Activated CD8-positive, alpha-beta memory T cell treated with anti-CD3 and anti-CD28 coated beads for 24 hours (primary cell): Measurements from ENCODE around the gene RMRP.
A peak's percentile ranks its signal among the peaks of the same experiment; 100 is the strongest.

Experiments
- DNase-seq: peaks from one replicate; pipeline ENCODE4 v3.0.0-alpha.2; 2020

RMRP gene

GRCh38 chr9:35657546-35658136 lies at the start of gene RMRP:
TSS of gene RMRP (minus strand) at chr9:35658019.
- peak; percentile 94 for DNase-seq

GRCh38 chr9:35706951-35707350 lies 49.1 kb upstream of the RMRP start:
- DNase-seq = no peak

GRCh38 chr9:35705836-35706430 lies 48.1 kb upstream of the RMRP start:
- DNase-seq = no peak

GRCh38 chr9:35705372-35705771 lies 47.6 kb upstream of the RMRP start:
- DNase-seq = no peak

- DNase-seq = no peak
Measured at GRCh38 chr9:35703906-35704672, 46.3 kb upstream of the RMRP start.

- DNase-seq = no peak
Measured at GRCh38 chr9:35702696-35703095, 44.9 kb upstream of the RMRP start.

GRCh38 chr9:35700942-35701341 lies 43.1 kb upstream of the RMRP start:
- DNase-seq = no peak

- DNase-seq = no peak
Measured at GRCh38 chr9:35700031-35700430, 42.2 kb upstream of the RMRP start.

- DNase-seq = no peak
Measured at GRCh38 chr9:35698231-35698630, 40.4 kb upstream of the RMRP start.

- DNase-seq = no peak
Measured at GRCh38 chr9:35697486-35697885, 39.7 kb upstream of the RMRP start.

- DNase-seq = peak; percentile 81
Measured at GRCh38 chr9:35696520-35697215, 38.8 kb upstream of the RMRP start.

- no peak for DNase-seq
Measured at GRCh38 chr9:35695943-35696401, 38.2 kb upstream of the RMRP start.

GRCh38 chr9:35691757-35692301 lies 34.0 kb upstream of the RMRP start:
- no peak for DNase-seq

GRCh38 chr9:35691334-35691650 lies 33.5 kb upstream of the RMRP start:
- DNase-seq = peak; percentile 62

- peak; percentile 69 for DNase-seq
Measured at GRCh38 chr9:35690614-35691333, 33.0 kb upstream of the RMRP start.

- DNase-seq = no peak
Measured at GRCh38 chr9:35690294-35690613, 32.4 kb upstream of the RMRP start.

- DNase-seq = no peak
Measured at GRCh38 chr9:35689542-35690293, 31.9 kb upstream of the RMRP start, which contains the start of gene TPM2. TSS of gene TPM2 (minus strand) at chr9:35689925. CDS start at chr9:35689817, 108 bp downstream.

- peak; percentile 64 for DNase-seq
Measured at GRCh38 chr9:35688558-35689541, 31.0 kb upstream of the RMRP start.

- no peak for DNase-seq
Measured at GRCh38 chr9:35687972-35688557, 30.2 kb upstream of the RMRP start.

GRCh38 chr9:35687306-35687705 lies 29.5 kb upstream of the RMRP start:
- DNase-seq = no peak
